Endothelial cell of umbilical vein (primary cell): Measurements from ENCODE around the gene JAG2. TPM values are rescaled to one million over a fixed set of nuclear protein-coding genes. Genes with fewer than 3 reads are reported as not detected.

ENCODE experiments used
- BruUV-seq: library from RNA; stranded (reverse); fragments of 400-500 nt; replicated peaks from 2 replicates; lab custom pipeline; 2021; lab: Mats Ljungman, UMichigan
- CTCF ChIA-PET: fragments of 300-600, 350-600 bp; sonication (Branson Sonifier 250); formaldehyde crosslinking; loops from one replicate; lab custom pipeline; 2021; ENCODE audit warnings: antibody characterized with exemption, inconsistent platforms; lab: Charles Lee
- POLR2A ChIA-PET: fragments of 300-600, 350-600 bp; sonication (Branson Sonifier 250); formaldehyde crosslinking; loops from one replicate; lab custom pipeline; 2021; ENCODE audit warnings: antibody characterized with exemption, inconsistent platforms; lab: Charles Lee
- DNase-seq: peaks from one replicate; pipeline ENCODE4 v3.0.0-alpha.2; 2011; ENCODE audit warnings: low read depth, low spot score
- FAIRE-seq: peaks from 2 replicates; lab custom pipeline; 2011; peaks lifted over from hg19 to GRCh38; lab: Jason Lieb, UNC
- H2AFZ ChIP-seq: 2 replicates; pipeline ENCODE4 v1.6.0; 2012; ENCODE audit warnings: low read depth, low read length, control low read depth, inconsistent platforms
- H3K27ac ChIP-seq: 2 replicates; pipeline ENCODE4 v1.5.1; 2011; ENCODE audit warnings: low read depth, mild to moderate bottlenecking, control low read depth, low read length, moderate library complexity; ENCODE audit not compliant: insufficient read depth
- H3K27me3 ChIP-seq, 2 experiments: 2 replicates each; pipeline versions ENCODE4 v1.6.0 to v1.6.1; 2011; ENCODE audit warnings: low read length in 2 of 2, mixed read lengths in 1 of 2; ENCODE audit not compliant: control insufficient read depth in 2 of 2, insufficient read depth in 2 of 2
- H3K36me3 ChIP-seq, 2 experiments: 2 replicates in 1 of 2; 3 replicates in 1 of 2; pipeline ENCODE4 v1.5.1; 2011; ENCODE audit warnings: low read length in 2 of 2, mild to moderate bottlenecking in 1 of 2, moderate library complexity in 1 of 2; ENCODE audit not compliant: control insufficient read depth in 2 of 2, insufficient read depth in 2 of 2; ENCODE audit errors: extremely low read depth in 1 of 2
- H3K4me1 ChIP-seq: 3 replicates; pipeline ENCODE4 v1.5.1; 2011; ENCODE audit warnings: mild to moderate bottlenecking, low read length; ENCODE audit not compliant: control insufficient read depth, insufficient read depth; ENCODE audit errors: extremely low read depth
- H3K4me2 ChIP-seq: 2 replicates; pipeline ENCODE4 v1.6.1; 2011; ENCODE audit warnings: low read length, control low read depth, mixed read lengths; ENCODE audit not compliant: insufficient read depth
- H3K4me3 ChIP-seq, 3 experiments: fragments of 200-600 bp in 1 of 3; sonication (generic), shearing (Covaris generic) in 1 of 3; replicated peaks in 1 of 3; 2 replicates each; pipeline ENCODE4 v1.5.1; 2011 to 2016; ENCODE audit warnings: control low read depth in 3 of 3, low read length in 3 of 3, mild to moderate bottlenecking in 2 of 3, inconsistent platforms in 1 of 3, low read depth in 1 of 3, moderate library complexity in 1 of 3; ENCODE audit not compliant: insufficient read depth in 1 of 3
- H3K79me2 ChIP-seq: 2 replicates; pipeline ENCODE4 v1.6.0; 2012; ENCODE audit warnings: low read length, inconsistent platforms; ENCODE audit not compliant: control insufficient read depth, insufficient read depth
- H3K9ac ChIP-seq: replicated peaks from 2 replicates; pipeline ENCODE3; 2011; ENCODE audit warnings: low read length, control low read depth; ENCODE audit not compliant: insufficient read depth; ENCODE audit errors: extremely low read depth
- H3K9me1 ChIP-seq: replicated peaks from 3 replicates; pipeline ENCODE4 v1.6.0; 2011; ENCODE audit warnings: mild to moderate bottlenecking, low read length; ENCODE audit not compliant: control insufficient read depth, insufficient read depth; ENCODE audit errors: extremely low read depth
- H3K9me3 ChIP-seq: replicated peaks from 2 replicates; pipeline ENCODE4 v1.5.1; 2012; ENCODE audit warnings: low read length, inconsistent platforms; ENCODE audit not compliant: control insufficient read depth, insufficient read depth
- H4K20me1 ChIP-seq: replicated peaks from 2 replicates; pipeline ENCODE3; 2011; ENCODE audit warnings: mild to moderate bottlenecking, low read length; ENCODE audit not compliant: control insufficient read depth, insufficient read depth; ENCODE audit errors: extremely low read depth
- EZH2 ChIP-seq: IDR thresholded peaks from 2 replicates; pipeline ENCODE4 v1.6.1; 2012; ENCODE audit warnings: borderline replicate concordance, low read depth, mild to moderate bottlenecking, moderate library complexity, low read length, inconsistent platforms; ENCODE audit not compliant: severe bottlenecking
- FOS ChIP-seq: IDR thresholded peaks from 2 replicates; pipeline ENCODE4 v1.6.1; 2011; ENCODE audit warnings: mild to moderate bottlenecking, low read length, moderate library complexity, borderline replicate concordance; ENCODE audit not compliant: insufficient read depth
- GATA2 ChIP-seq: IDR thresholded peaks from 2 replicates; pipeline ENCODE4 v1.7.0; 2011; ENCODE audit warnings: low read depth, mild to moderate bottlenecking, moderate library complexity, mixed read lengths, low read length; ENCODE audit not compliant: insufficient read length, insufficient read depth
- JUN ChIP-seq: IDR thresholded peaks from 2 replicates; pipeline ENCODE4 v1.6.1; 2011; ENCODE audit warnings: borderline replicate concordance, low read depth; ENCODE audit not compliant: insufficient read length, insufficient read depth
- MYC ChIP-seq: IDR thresholded peaks from one replicate; pipeline ENCODE4 v1.6.1; 2011; ENCODE audit warnings: mild to moderate bottlenecking, low read depth, low read length
- POLR2A ChIP-seq: IDR thresholded peaks from 2 replicates; pipeline ENCODE4 v1.6.1; 2012; ENCODE audit warnings: low read depth, mild to moderate bottlenecking, control low read depth, low read length
- POLR2AphosphoS5 ChIP-seq: IDR thresholded peaks from 2 replicates; pipeline ENCODE4 v1.6.1; 2012; ENCODE audit warnings: low read depth, mild to moderate bottlenecking, control low read depth, low read length, moderate library complexity; ENCODE audit not compliant: insufficient read depth
- dilution Hi-C: fragments of 300-500 bp; cut with MboI; formaldehyde crosslinking; loops from one replicate; pipeline ENCODE4 v1.15.0; 2019; ENCODE audit warnings: low sequenced_read_pairs; ENCODE audit not compliant: extremely low pct_ligation_motif_present
- intact Hi-C: fragments of 100-400 bp; cut with micrococcal nuclease; formaldehyde crosslinking; loops from one replicate; pipeline ENCODE4 v1.10.0; 2022
- polyA plus RNA-seq, 4 experiments: library from polyadenylated mRNA; depleted of rRNA in 3 of 4; stranded (reverse) in 3 of 4; unstranded in 1 of 4; fragments of >200 nt; gene quantifications; 2 replicates each; pipeline versions ENCODE4 v1.2.1 to v1.2.3, GENCODE V29; 2011 to 2012; ENCODE audit warnings: missing spikeins in 1 of 4
- total RNA-seq: library from RNA; stranded (reverse); gene quantifications from 2 replicates; pipeline ENCODE4 v1.2.3, GENCODE V29; 2021
- TF ChIP-seq, protein P1 (sequence below), 2 donors: IDR thresholded peaks; 1 replicate in 1 of 2; 2 replicates in 1 of 2; pipeline ENCODE4 v1.5.1; 2011; ENCODE audit warnings: low read length in 2 of 2, mild to moderate bottlenecking in 2 of 2, moderate library complexity in 2 of 2, control low read depth in 1 of 2, inconsistent platforms in 1 of 2, low read depth in 1 of 2; ENCODE audit not compliant: insufficient read depth in 1 of 2; ENCODE audit errors: extremely low read depth in 1 of 2
- TF ChIP-seq, protein P2 (sequence below): IDR thresholded peaks from 2 replicates; pipeline ENCODE4 v1.6.1; 2011; ENCODE audit not compliant: insufficient read depth, insufficient read length

Gene JAG2
- total and polyA plus RNA-seq, 2 donors (not counting 3 experiments of a cell fraction or from before 2014, with no cell fraction given), result 105 to 128 TPM

DNA sequence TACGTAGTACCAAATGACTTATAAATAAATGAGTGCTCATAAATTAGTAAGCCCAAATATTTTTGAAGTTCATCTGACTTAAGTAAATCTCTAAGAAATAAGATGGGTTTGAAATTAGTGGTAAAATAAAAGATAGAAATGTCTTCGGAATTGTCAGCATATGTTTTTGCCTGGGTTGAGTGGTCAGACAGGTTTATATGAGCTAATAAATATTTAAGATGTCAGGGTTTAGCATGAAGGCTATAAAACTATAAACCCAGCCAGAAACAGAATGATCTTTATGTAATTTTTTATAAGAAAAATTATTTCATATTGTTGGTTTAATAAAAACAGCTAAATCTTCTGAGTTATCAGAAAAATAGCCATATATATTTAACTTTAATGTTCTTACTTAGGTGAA, 37.3 kb downstream of the JAG2 start:
- CTCF ChIA-PET, result no interaction called here
- FAIRE-seq, result no peak
- TF ChIP-seq JUN (no peak), MYC (no peak), EZH2 (no peak), POLR2AphosphoS5 (no peak), FOS (no peak), GATA2 (no peak), POLR2A (no peak)
- TF ChIP-seq, protein P1, sequence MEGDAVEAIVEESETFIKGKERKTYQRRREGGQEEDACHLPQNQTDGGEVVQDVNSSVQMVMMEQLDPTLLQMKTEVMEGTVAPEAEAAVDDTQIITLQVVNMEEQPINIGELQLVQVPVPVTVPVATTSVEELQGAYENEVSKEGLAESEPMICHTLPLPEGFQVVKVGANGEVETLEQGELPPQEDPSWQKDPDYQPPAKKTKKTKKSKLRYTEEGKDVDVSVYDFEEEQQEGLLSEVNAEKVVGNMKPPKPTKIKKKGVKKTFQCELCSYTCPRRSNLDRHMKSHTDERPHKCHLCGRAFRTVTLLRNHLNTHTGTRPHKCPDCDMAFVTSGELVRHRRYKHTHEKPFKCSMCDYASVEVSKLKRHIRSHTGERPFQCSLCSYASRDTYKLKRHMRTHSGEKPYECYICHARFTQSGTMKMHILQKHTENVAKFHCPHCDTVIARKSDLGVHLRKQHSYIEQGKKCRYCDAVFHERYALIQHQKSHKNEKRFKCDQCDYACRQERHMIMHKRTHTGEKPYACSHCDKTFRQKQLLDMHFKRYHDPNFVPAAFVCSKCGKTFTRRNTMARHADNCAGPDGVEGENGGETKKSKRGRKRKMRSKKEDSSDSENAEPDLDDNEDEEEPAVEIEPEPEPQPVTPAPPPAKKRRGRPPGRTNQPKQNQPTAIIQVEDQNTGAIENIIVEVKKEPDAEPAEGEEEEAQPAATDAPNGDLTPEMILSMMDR (IDR thresholded peaks at IDR 0.05; ENCODE audit: extremely low read depth in 1 of 2, insufficient read depth in 1 of 2, low read depth in 1 of 2, low read length in 2 of 2), result no peak
- TF ChIP-seq, protein P2, sequence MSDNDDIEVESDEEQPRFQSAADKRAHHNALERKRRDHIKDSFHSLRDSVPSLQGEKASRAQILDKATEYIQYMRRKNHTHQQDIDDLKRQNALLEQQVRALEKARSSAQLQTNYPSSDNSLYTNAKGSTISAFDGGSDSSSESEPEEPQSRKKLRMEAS, result no peak

More for the DNA sequence above, 37.3 kb downstream of the JAG2 start:
- Histone ChIP-seq H3K9me1 (no peaks in the 10 kb centered on the region), H3K36me3 (no peaks in the 10 kb centered on the region), H3K9me3 (no peaks in the 10 kb centered on the region), H2AFZ (no peak overlapping the region), H3K27me3 (peaks cover 6 to 20% of the 10 kb centered on the region in 2 experiments), H3K27ac (no peak overlapping the region), H3K79me2 (no peaks in the 10 kb centered on the region), H4K20me1 (no peaks in the 10 kb centered on the region), H3K4me2 (no peak overlapping the region), H3K9ac (no peak overlapping the region), H3K4me3 (no peak overlapping the region), H3K4me1 (no peaks in the 10 kb centered on the region)
- intact Hi-C loops, result no loop called here
- BruUV-seq, result no TSS peak
- no peak for DNase-seq
- dilution Hi-C loops, result no loop called here
- POLR2A ChIA-PET, result no interaction called here
